ENCODE results near the gene ALOXE3.

- no peak for TF ChIP-seq CTCF (IDR thresholded peaks at IDR 0.05)
- TF ChIP-seq POLR2A (IDR thresholded peaks at IDR 0.05), result no peak
These were observed 30.2 kb upstream of the ALOXE3 start for GRCh38 chr17:8148560-8148959.

All from body of pancreas (tissue), 4 donors.